Measurements from ENCODE around the gene FZD1. TPM values are rescaled to one million over a fixed set of nuclear protein-coding genes. Genes with fewer than 3 reads are reported as not detected.

FZD1 gene
- total and polyA plus RNA-seq, 2 of the 13 experiments (the other 11 are each of a cell fraction or from before 2014, with no cell fraction given), result 0.22 to 0.80 TPM

GRCh38 chr7:91228327-91228726 is 35.9 kb upstream of the FZD1 start:
- POLR2A ChIA-PET, result no interaction called here
- ATAC-seq, result no peak
- H4K20me1 ChIP-seq (ENCODE audit: insufficient read depth, low read length), result no peaks in the 10 kb centered on the region
- H3K4me2 ChIP-seq (ENCODE audit: low read depth, low read length), result no peak overlapping the region
- no TSS peak for BruUV-seq (replicated peaks)
- no peak overlapping the region for H2AFZ ChIP-seq (ENCODE audit: low read length)
- H3K27ac ChIP-seq (ENCODE audit: extremely low read length, insufficient read depth, low read length), result no peak overlapping the region
- no peak for DNase-seq (ENCODE audit: low spot score)
- H3K4me1 ChIP-seq (ENCODE audit: insufficient read depth, low read length), result no peaks in the 10 kb centered on the region
- peaks cover 0 to 12% of the 10 kb centered on the region in 2 experiments; a peak in 1 of 5 replicates for H3K27me3 ChIP-seq (ENCODE audit: control insufficient read depth in 1 of 2, insufficient read depth in 2 of 2, low read length in 2 of 2)
- CTCF ChIA-PET (ENCODE audit: low intra/inter-chr PET ratio, low total read pairs), result no interaction called here
- no peak for FAIRE-seq
- in situ Hi-C loops (cut with HindIII; ENCODE audit: extremely low pct_ligation_motif_present, low pct_unique_long_range_greater_than_20kb), result no loop called here
- intact Hi-C loops (cut with micrococcal nuclease; ENCODE audit: unreplicated experiment), result no loop called here
- no peaks in the 10 kb centered on the region for H3K79me2 ChIP-seq (ENCODE audit: insufficient read depth, low read length)
- no peak overlapping the region for H3K9ac ChIP-seq (ENCODE audit: insufficient read depth, low read depth, low read length)
- H3K36me3 ChIP-seq (replicated peaks in 1 of 2; ENCODE audit: control insufficient read depth in 1 of 2, insufficient read depth in 2 of 2, low read length in 2 of 2), result no peaks in the 10 kb centered on the region
- H3K4me3 ChIP-seq (replicated peaks in 1 of 3; ENCODE audit: insufficient read depth in 1 of 3, low read depth in 2 of 3, low read length in 3 of 3), result no peak overlapping the region
- WGBS (ENCODE audit: low lambda C conversion rate), result 95% methylated on average over 2 of the region's 2 CpGs
- no peaks in the 10 kb centered on the region for H3K9me3 ChIP-seq (ENCODE audit: low read length)
- TF ChIP-seq MED8 (CRISPR knock-in tag; IDR thresholded peaks at IDR 0.05; ENCODE audit: insufficient replicate concordance) (no peak), ZNF766 (CRISPR knock-in tag; IDR thresholded peaks at IDR 0.05; ENCODE audit: borderline replicate concordance) (no peak), ZFY (CRISPR knock-in tag; IDR thresholded peaks at IDR 0.05) (no peak), KDM5B (CRISPR knock-in tag; IDR thresholded peaks at IDR 0.05; ENCODE audit: borderline replicate concordance) (no peak), NFRKB (IDR thresholded peaks at IDR 0.05) (no peak), SP140L (CRISPR knock-in tag; IDR thresholded peaks at IDR 0.05; ENCODE audit: borderline replicate concordance) (no peak), SMC3 (IDR thresholded peaks at IDR 0.05; ENCODE audit: low read length) (no peak), DPF2 (CRISPR knock-in tag; IDR thresholded peaks at IDR 0.05; ENCODE audit: borderline replicate concordance, low read depth) (no peak), CHD4 (IDR thresholded peaks at IDR 0.05; ENCODE audit: borderline replicate concordance, low read length) (no peak), CREB3 (CRISPR knock-in tag; IDR thresholded peaks at IDR 0.05) (no peak), MTF1 (CRISPR knock-in tag; IDR thresholded peaks at IDR 0.05) (no peak), ZBTB38 (CRISPR knock-in tag; IDR thresholded peaks at IDR 0.05) (no peak), ZNF329 (CRISPR knock-in tag; IDR thresholded peaks at IDR 0.05; ENCODE audit: low read depth) (no peak)
- TF ChIP-seq, protein P1, sequence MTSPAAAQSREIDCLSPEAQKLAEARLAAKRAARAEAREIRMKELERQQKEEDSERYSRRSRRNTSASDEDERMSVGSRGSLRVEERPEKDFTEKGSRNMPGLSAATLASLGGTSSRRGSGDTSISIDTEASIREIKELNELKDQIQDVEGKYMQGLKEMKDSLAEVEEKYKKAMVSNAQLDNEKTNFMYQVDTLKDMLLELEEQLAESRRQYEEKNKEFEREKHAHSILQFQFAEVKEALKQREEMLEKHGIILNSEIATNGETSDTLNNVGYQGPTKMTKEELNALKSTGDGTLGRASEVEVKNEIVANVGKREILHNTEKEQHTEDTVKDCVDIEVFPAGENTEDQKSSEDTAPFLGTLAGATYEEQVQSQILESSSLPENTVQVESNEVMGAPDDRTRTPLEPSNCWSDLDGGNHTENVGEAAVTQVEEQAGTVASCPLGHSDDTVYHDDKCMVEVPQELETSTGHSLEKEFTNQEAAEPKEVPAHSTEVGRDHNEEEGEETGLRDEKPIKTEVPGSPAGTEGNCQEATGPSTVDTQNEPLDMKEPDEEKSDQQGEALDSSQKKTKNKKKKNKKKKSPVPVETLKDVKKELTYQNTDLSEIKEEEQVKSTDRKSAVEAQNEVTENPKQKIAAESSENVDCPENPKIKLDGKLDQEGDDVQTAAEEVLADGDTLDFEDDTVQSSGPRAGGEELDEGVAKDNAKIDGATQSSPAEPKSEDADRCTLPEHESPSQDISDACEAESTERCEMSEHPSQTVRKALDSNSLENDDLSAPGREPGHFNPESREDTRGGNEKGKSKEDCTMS (CRISPR knock-in tag; conservative IDR thresholded peaks at IDR 0.05), result no peak
- TF ChIP-seq, protein P2, sequence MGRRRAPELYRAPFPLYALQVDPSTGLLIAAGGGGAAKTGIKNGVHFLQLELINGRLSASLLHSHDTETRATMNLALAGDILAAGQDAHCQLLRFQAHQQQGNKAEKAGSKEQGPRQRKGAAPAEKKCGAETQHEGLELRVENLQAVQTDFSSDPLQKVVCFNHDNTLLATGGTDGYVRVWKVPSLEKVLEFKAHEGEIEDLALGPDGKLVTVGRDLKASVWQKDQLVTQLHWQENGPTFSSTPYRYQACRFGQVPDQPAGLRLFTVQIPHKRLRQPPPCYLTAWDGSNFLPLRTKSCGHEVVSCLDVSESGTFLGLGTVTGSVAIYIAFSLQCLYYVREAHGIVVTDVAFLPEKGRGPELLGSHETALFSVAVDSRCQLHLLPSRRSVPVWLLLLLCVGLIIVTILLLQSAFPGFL (CRISPR knock-in tag; IDR thresholded peaks at IDR 0.05), result no peak
- TF ChIP-seq, protein P3, sequence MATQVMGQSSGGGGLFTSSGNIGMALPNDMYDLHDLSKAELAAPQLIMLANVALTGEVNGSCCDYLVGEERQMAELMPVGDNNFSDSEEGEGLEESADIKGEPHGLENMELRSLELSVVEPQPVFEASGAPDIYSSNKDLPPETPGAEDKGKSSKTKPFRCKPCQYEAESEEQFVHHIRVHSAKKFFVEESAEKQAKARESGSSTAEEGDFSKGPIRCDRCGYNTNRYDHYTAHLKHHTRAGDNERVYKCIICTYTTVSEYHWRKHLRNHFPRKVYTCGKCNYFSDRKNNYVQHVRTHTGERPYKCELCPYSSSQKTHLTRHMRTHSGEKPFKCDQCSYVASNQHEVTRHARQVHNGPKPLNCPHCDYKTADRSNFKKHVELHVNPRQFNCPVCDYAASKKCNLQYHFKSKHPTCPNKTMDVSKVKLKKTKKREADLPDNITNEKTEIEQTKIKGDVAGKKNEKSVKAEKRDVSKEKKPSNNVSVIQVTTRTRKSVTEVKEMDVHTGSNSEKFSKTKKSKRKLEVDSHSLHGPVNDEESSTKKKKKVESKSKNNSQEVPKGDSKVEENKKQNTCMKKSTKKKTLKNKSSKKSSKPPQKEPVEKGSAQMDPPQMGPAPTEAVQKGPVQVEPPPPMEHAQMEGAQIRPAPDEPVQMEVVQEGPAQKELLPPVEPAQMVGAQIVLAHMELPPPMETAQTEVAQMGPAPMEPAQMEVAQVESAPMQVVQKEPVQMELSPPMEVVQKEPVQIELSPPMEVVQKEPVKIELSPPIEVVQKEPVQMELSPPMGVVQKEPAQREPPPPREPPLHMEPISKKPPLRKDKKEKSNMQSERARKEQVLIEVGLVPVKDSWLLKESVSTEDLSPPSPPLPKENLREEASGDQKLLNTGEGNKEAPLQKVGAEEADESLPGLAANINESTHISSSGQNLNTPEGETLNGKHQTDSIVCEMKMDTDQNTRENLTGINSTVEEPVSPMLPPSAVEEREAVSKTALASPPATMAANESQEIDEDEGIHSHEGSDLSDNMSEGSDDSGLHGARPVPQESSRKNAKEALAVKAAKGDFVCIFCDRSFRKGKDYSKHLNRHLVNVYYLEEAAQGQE (IDR thresholded peaks at IDR 0.05; ENCODE audit: borderline replicate concordance in 1 of 2, low read depth in 1 of 2, low read length in 2 of 2), result no peak
- TF ChIP-seq, protein P4, sequence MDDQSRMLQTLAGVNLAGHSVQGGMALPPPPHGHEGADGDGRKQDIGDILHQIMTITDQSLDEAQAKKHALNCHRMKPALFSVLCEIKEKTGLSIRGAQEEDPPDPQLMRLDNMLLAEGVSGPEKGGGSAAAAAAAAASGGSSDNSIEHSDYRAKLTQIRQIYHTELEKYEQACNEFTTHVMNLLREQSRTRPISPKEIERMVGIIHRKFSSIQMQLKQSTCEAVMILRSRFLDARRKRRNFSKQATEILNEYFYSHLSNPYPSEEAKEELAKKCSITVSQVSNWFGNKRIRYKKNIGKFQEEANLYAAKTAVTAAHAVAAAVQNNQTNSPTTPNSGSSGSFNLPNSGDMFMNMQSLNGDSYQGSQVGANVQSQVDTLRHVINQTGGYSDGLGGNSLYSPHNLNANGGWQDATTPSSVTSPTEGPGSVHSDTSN (CRISPR knock-in tag; IDR thresholded peaks at IDR 0.05; ENCODE audit: borderline replicate concordance), result no peak
